Loucy (cell line): ENCODE measurements around the gene PPP1R14C.

Experiments used
- H2AFZ ChIP-seq: fragments of 200-600 bp; sonication (generic); 2 replicates; pipeline ENCODE4 v1.6.0; 2016; ENCODE audit warnings: antibody characterized with exemption, mild to moderate bottlenecking, low read length, moderate library complexity
- H3F3A ChIP-seq: fragments of 200-600 bp; 2 replicates; pipeline ENCODE4 v1.6.0; 2016; ENCODE audit warnings: antibody characterized with exemption, low read depth, mild to moderate bottlenecking
- H3K27me3 ChIP-seq: fragments of 200-600 bp; sonication (generic); 2 replicates; pipeline ENCODE4 v1.6.1; 2014; ENCODE audit warnings: low read length, mild to moderate bottlenecking; ENCODE audit not compliant: insufficient read depth, poor library complexity, severe bottlenecking
- H3K36me3 ChIP-seq: fragments of 200-600 bp; sonication (generic); 2 replicates; pipeline ENCODE4 v1.6.1; 2016; ENCODE audit warnings: low read length; ENCODE audit not compliant: insufficient read depth
- H3K4me1 ChIP-seq: fragments of 200-600 bp; sonication (generic); 2 replicates; pipeline ENCODE4 v1.5.1; 2014; ENCODE audit warnings: low read length, mild to moderate bottlenecking; ENCODE audit not compliant: insufficient read depth, poor library complexity, severe bottlenecking
- H3K4me2 ChIP-seq: fragments of 200-600 bp; sonication (generic); 2 replicates; pipeline ENCODE4 v1.6.0; 2014; ENCODE audit warnings: antibody characterized with exemption, low read length, low read depth, mild to moderate bottlenecking; ENCODE audit not compliant: poor library complexity, severe bottlenecking
- H3K4me3 ChIP-seq: fragments of 200-600 bp; sonication (generic); 2 replicates; pipeline ENCODE4 v1.5.1; 2014; ENCODE audit warnings: low read length, mild to moderate bottlenecking, mixed read lengths; ENCODE audit not compliant: poor library complexity, severe bottlenecking
- H3K79me2 ChIP-seq: fragments of 200-600 bp; sonication (generic); 2 replicates; pipeline ENCODE4 v1.6.1; 2014; ENCODE audit warnings: low read length; ENCODE audit not compliant: insufficient read depth
- H3K9ac ChIP-seq: fragments of 200-600 bp; sonication (generic); 2 replicates; pipeline ENCODE4 v1.6.0; 2014; ENCODE audit warnings: mild to moderate bottlenecking, low read depth, low read length, moderate library complexity; ENCODE audit not compliant: poor library complexity, severe bottlenecking
- H3K9me2 ChIP-seq: fragments of 200-600 bp; sonication (generic); replicated peaks from 2 replicates; pipeline ENCODE4 v1.6.1; 2016; ENCODE audit warnings: low read depth, low read length, mixed read lengths
- H3K9me3 ChIP-seq: fragments of 200-600 bp; sonication (generic); 2 replicates; pipeline ENCODE4 v1.6.1; 2014; ENCODE audit warnings: mild to moderate bottlenecking, antibody characterized with exemption, low read length, low read depth; ENCODE audit not compliant: insufficient read depth
- H4K20me1 ChIP-seq: fragments of 200-600 bp; sonication (generic); 2 replicates; pipeline ENCODE4 v1.6.0; 2014; ENCODE audit warnings: antibody characterized with exemption, low read length, mild to moderate bottlenecking; ENCODE audit not compliant: insufficient read depth, poor library complexity, severe bottlenecking
- EZH2phosphoT487 ChIP-seq: fragments of 200-600 bp; IDR thresholded peaks from 2 replicates; pipeline ENCODE4 v1.6.1; 2018; ENCODE audit warnings: antibody characterized with exemption, mild to moderate bottlenecking, moderate library complexity, borderline replicate concordance
- TF ChIP-seq, protein P1 (sequence below): fragments of 200-600 bp; sonication (generic); conservative IDR thresholded peaks from 2 replicates; pipeline ENCODE4 v1.5.1; 2014; ENCODE audit warnings: mild to moderate bottlenecking, antibody characterized with exemption, low read length

PPP1R14C gene

DNA sequence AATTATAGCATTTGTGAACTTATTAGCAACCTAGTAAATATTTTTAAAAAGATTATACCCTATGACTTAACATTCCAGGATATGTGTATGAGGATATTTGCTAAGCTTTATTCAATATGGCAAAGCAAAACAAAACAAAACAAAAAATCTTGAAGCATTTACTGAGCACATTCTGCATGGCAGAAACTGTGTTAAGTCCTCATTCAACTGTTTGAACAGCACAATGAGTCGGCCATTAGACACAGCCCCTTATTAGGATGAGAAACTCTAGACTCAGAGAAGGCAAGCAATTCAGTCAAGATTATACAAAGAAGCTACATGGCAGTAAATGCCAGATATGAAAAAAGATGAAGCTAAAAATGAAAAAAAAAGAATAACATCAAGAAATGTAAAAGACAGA lies 155.8 kb downstream of the PPP1R14C start:
- Histone ChIP-seq H3K9me3 (peaks cover 16% of the 10 kb centered on the region; the same call in 1 of the 2 replicates), H3K27me3 (no peaks in the 10 kb centered on the region), H3K4me3 (no peak overlapping the region), H4K20me1 (no peaks in the 10 kb centered on the region), H3F3A (no peaks in the 10 kb centered on the region), H3K4me2 (no peak overlapping the region), H3K9ac (no peak overlapping the region), H3K9me2 (no peaks in the 10 kb centered on the region), H3K4me1 (no peaks in the 10 kb centered on the region), H3K79me2 (no peaks in the 10 kb centered on the region), H3K36me3 (no peaks in the 10 kb centered on the region), H2AFZ (no peak overlapping the region)
- TF ChIP-seq, protein P1, sequence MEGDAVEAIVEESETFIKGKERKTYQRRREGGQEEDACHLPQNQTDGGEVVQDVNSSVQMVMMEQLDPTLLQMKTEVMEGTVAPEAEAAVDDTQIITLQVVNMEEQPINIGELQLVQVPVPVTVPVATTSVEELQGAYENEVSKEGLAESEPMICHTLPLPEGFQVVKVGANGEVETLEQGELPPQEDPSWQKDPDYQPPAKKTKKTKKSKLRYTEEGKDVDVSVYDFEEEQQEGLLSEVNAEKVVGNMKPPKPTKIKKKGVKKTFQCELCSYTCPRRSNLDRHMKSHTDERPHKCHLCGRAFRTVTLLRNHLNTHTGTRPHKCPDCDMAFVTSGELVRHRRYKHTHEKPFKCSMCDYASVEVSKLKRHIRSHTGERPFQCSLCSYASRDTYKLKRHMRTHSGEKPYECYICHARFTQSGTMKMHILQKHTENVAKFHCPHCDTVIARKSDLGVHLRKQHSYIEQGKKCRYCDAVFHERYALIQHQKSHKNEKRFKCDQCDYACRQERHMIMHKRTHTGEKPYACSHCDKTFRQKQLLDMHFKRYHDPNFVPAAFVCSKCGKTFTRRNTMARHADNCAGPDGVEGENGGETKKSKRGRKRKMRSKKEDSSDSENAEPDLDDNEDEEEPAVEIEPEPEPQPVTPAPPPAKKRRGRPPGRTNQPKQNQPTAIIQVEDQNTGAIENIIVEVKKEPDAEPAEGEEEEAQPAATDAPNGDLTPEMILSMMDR = no peak
- TF ChIP-seq EZH2phosphoT487 = no peak
